NCI-H1105 (cell line): Measurements from ENCODE around the gene ZNF208.
"Not testable (repeated sequence)": the region's sequence is repeated elsewhere in the genome, so short reads cannot be mapped to it uniquely, and the experiment has no call there.

Source experiments
- DNase-seq: peaks from one replicate; lab custom pipeline; 2025; lab: John Stamatoyannopoulos, UW

ZNF208 gene

GRCh38 chr19:22010437-22011143, at the start of gene ZNF208:
TSS of gene ZNF208 (minus strand) at chr19:22010943. CDS start at chr19:22010794, 149 bp downstream.
- not testable (repeated sequence) for DNase-seq

GRCh38 chr19:22052644-22053013, 41.9 kb upstream of the ZNF208 start:
- DNase-seq, result no peak

GRCh38 chr19:22041151-22041550, 30.4 kb upstream of the ZNF208 start:
- DNase-seq, result not testable (repeated sequence)

GRCh38 chr19:22030680-22031079, 19.9 kb upstream of the ZNF208 start:
- no peak for DNase-seq

- no peak for DNase-seq
Measured at GRCh38 chr19:22026687-22027086, 15.9 kb upstream of the ZNF208 start.

GRCh38 chr19:22025539-22025938, 14.8 kb upstream of the ZNF208 start:
- DNase-seq, result not testable (repeated sequence)

GRCh38 chr19:21970466-21970865, 40.3 kb downstream of the ZNF208 start:
- DNase-seq, result no peak

- DNase-seq, result no peak
Measured at GRCh38 chr19:21947775-21948174, 63.0 kb downstream of the ZNF208 start.

- no peak for DNase-seq
Measured at GRCh38 chr19:21940684-21941083, 70.1 kb downstream of the ZNF208 start.

GRCh38 chr19:21934593-21934992, 76.2 kb downstream of the ZNF208 start:
- DNase-seq, result no peak

- DNase-seq, result no peak
Measured at GRCh38 chr19:21934131-21934530, 76.6 kb downstream of the ZNF208 start.

GRCh38 chr19:21922276-21922675, 88.5 kb downstream of the ZNF208 start:
- no peak for DNase-seq

- no peak for DNase-seq
Measured at GRCh38 chr19:21921691-21922180, 89.0 kb downstream of the ZNF208 start.

- no peak for DNase-seq
Measured at GRCh38 chr19:21915411-21915810, 95.3 kb downstream of the ZNF208 start.

GRCh38 chr19:21912654-21913053, 98.1 kb downstream of the ZNF208 start:
- DNase-seq, result no peak

GRCh38 chr19:21910318-21910717, 100.4 kb downstream of the ZNF208 start:
- no peak for DNase-seq

GRCh38 chr19:21908066-21908465, 102.7 kb downstream of the ZNF208 start:
- no peak for DNase-seq

GRCh38 chr19:21907516-21907915, 103.2 kb downstream of the ZNF208 start:
- DNase-seq, result no peak

GRCh38 chr19:21902571-21902970, 108.2 kb downstream of the ZNF208 start:
- DNase-seq, result no peak

- no peak for DNase-seq
Measured at GRCh38 chr19:21901861-21902260, 108.9 kb downstream of the ZNF208 start.

GRCh38 chr19:21900401-21900800, 110.3 kb downstream of the ZNF208 start:
- no peak for DNase-seq

GRCh38 chr19:21891086-21891485, 119.7 kb downstream of the ZNF208 start:
- DNase-seq, result no peak

GRCh38 chr19:21890017-21890416, 120.7 kb downstream of the ZNF208 start:
- DNase-seq, result not testable (repeated sequence)

- not testable (repeated sequence) for DNase-seq
Measured at GRCh38 chr19:21885516-21885915, 125.2 kb downstream of the ZNF208 start.
